Activated CD8-positive, alpha-beta memory T cell treated with anti-CD3 and anti-CD28 coated beads for 24 hours (primary cell): ENCODE data around the gene WNT3A.
A peak's percentile ranks its signal among the peaks of the same experiment; 100 is the strongest.

Experiments
- DNase-seq: peaks from one replicate; pipeline ENCODE4 v3.0.0-alpha.2; 2020

Gene WNT3A

DNA sequence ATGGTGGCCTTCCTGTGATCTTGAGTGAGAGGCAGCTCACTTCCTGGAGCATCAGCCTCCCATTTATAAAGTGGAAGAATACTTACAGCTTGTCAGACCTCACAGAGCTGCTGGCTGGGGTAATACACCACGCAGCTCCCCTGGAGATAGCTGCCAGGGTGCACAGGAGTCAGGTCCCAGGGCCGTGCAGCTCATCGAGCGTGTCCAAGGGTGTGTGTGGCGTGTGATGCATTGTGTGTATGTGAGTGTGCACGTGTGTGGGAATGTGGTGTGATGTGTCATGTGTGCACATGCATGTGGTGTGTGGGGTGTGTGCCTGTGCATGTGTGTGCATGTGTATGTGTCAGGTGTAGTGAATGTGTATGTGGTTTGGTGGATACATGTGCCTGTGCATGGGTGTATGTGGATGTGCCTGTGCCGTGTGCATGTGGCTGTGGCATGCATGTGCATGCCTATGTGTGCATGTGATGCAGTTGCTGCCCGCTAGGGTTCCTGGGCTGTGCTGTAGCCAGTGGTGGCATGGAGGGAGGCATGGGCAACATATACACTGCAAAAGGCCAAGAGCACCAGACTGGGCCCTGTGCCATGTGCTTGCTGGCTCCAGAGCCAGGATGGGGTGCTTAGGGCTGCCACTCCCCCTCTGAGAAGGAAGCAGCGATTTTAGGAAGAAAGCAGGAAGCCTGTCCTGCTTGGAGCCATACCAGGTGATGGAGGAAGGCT is 24.6 kb downstream of the WNT3A start:
- DNase-seq = no peak

DNA sequence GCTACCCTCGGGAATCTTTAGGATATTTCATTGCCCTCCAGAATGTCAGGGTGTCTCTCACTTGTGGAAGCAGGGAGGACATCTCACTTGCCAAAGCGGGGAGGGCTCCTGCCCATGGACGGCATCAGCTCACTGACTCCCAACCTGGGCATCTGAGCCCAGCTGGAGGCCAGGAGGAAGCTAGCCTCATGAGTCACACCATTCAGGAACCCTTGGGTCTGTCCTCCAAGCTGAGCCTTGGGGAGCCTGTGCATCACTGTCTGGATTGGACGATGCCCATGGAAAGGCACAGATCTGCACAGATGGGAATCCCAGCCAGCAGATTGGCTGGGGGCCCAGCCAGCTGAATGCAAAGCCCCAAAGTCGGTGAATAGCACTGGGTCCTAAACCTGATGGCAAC is 25.2 kb downstream of the WNT3A start:
- no peak for DNase-seq

GRCh38 chr1:228033376-228033775 is 26.6 kb downstream of the WNT3A start:
- DNase-seq = no peak

DNA sequence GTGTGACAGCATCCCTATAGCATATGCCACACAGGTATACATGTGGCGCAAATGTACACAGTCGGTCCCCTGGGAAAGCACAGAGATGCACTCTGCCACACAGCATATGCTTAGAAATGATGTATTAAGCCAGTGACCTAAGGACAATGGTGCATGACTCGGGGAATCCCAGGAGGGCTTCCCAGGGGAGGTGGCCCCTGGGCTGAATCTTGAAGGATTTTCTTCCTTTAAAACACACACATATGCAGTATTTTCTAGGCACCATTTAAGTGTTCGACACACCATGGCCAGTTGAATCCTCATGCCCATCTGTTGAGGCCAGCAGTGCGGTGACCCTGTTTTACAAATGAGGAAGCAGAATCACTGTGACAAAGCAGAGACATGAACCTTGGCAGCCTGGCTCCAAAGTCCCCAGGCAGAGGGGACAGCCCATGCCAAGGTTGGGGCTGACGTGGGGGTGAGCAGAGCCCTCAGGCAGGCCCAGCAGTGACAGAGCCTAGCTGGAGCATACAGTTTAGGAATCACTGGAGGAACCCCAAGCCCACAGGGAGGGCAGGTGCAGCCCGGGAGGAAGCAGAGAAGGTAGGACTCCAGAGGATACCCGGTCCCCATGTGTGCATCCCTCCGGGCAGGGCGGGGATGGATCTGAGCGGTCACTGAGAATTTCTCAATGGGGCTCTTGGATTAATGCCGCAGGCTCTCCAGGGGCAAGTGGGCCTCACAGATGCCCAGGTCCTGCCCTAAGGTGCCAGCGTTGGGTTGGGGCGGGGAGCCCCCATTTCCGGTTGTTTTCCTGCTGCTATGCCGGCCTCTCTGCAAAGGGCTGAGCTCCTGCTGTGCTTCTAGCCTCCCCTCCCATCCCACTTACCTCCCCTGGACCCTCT is 28.4 kb downstream of the WNT3A start:
- DNase-seq = no peak

DNA sequence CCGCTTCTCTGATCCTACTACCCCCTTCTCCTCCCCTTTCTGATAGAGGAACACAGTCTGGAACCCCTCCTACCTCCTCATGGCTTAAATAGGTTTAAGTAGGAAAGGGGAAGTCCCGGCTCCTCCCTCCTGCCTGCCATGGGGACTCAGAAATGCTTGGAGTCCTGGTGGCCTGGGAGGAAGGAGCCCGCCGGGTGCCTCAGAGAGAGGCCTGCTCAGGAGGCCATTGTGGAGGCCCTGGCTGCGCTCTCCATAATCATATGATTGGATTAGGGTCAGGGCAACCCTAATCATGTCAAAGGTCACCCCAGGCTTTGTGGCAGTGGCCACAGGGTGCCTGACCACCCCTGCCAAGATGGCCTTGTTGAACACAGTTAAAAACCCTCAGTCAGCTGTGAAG is 29.0 kb downstream of the WNT3A start:
- DNase-seq = no peak

DNA sequence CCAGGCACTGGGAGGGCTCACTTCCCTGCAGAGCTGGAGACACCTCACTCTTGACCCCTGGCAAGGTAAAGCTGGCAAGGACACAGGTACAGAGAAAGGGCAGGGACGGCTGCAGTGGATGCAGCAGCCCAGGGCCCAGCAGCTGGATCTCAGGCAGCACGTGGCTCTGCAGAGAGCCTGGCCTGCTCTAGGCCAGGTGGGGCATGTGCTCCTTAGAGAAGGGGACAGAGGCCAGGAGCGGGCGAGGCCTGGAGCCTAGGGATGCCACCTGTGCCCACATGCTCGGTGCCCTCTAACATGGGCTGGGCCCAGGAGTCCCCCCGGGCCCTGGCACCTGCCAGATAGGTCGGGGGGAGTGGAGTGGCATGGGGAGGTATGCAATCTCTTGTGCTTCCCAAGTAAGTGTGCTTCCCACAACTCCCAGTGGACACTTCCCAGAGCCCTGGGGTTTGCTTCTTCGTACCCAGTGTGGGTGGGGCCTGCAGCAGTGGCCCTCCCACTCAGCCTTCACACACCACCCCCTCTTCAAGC is 30.0 kb downstream of the WNT3A start:
- no peak for DNase-seq

DNA sequence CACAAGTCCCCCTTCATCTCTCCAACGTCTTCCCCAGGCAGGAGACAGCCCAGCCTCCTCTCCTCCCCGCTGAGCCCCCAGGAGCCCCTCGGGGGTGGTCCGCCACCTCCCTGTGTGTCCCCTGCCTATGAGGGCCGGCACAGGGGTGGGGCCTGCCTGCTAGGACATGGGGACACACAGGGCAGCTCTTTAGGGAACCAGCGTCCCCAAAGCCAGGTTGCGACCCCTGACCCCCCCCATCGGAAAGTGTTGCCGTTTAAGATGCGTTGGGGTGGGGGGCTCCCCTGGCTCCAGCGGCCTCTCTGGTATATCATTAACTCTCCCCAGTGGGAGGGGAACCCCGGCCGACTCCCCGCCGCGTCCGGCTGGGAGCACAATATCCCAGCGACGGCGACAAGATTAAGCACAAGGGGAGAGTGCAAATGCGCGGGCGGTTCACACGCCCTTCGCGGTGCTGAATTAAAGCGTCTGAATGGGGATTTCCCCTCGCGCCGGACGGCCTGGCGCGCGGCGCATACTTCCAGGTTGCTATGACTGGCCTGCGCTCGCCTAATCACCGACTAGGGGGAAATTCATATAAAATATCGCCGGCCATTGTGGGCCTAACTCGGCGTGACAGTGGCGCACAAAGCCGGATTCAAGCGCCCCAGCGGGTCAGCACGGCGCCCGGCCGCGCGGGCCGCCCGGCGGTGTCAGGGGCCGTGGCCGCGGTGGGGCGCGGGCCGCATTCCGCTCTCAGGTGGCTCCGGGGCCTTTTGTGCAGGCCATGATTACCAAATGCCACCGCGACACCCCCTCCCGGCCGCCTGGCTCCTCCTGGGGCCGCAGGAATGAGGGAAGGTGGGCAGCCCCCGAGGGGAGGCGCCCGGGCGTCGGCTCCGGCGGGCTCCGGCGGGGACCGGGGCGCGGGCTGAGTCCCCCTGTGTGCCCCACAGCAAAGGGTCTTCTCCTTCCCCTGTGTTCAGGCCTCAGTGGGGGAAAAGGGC is 30.9 kb downstream of the WNT3A start:
- peak; percentile 69 for DNase-seq

DNA sequence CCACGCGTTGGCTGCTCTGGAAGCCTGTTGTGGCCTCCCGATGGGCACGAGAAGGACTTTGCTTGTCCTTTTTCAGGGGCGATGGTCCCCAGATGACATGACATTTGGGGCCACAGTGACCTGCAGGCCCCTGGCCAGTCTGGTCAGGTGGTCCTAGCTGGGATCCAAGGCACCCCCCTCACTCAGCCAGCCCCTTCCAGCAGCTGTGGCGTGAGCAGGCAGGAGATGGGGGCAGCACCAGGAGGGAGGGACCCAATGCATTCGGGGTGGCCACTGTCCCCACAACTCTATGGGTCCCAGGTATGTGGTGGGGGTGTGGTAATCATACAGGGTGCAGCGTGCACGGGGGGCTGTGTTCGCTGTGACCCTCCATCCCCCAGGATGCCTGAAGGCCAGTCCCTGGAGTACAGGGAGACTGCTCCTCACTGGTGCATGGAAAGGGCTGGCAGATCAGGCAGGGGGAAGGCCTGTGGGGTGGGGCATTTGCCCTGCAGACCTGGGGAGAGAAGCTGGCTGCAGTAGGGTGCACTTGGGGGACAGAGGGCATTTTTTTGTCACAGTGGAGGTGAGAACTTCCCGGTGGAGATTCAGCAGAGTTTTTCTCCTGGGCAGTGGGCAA is 31.7 kb downstream of the WNT3A start:
- DNase-seq = no peak

DNA sequence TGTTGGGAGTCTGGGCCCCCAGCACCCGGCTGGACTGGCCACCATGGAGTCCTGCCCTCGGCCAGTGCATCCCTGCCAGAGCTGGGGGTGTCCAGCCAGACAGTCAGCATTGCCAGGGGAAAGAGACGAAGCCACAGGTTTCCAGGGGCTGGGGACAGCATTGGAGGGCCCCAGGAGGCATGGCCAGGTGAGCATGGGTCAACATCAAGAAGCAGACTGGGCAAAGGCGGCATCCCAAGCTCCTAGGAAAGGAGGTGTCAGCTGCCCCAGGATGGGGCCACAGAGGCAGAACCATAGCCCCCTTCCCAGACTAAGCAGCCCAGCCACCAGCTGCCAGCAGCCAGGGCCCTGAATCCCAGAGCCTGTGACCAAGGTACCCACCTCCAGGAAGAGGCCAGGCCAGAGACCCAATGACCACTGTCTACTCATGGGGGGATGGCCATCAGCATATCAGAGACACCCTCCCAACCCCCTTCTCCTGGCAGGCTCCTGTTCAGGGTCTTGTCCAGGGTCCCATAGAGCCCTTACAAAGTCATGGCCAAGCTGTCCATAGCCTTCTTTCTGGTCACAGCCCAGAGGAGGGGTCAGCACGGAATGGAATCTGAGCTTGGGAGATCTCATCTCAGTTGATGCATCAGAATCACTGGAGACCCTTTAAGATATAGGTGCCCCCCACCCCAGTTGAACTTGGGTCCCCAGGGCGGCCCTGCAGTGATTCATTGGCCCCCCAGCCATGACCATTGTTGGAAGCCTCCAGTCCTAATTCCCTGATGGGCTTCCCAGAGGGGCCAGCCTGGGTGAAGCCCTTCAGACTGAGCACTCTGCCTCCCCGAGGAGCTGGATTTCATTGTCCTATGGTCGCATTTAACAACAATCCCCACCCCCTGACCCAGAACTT is 32.5 kb downstream of the WNT3A start:
- no peak for DNase-seq

DNA sequence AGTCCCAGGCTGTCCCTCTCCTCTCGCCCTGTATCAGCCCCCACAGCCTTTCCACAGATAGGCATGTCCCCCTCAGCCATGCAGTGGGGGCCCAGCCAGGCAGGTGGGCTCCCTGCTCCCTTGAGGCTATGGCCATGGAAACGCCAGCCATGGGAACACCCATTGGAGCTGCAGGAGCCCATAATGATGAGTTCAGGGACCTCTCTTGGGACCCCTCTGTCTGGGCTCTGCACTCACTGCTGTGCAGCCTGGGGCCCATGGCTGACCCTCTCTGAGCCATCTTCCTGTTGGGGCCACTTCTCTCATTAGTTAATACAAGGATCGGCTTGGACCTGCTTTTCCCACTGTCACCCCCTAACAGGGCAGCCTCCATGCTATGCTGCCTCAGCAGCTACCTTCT is 33.2 kb downstream of the WNT3A start:
- no peak for DNase-seq

- peak; percentile 21 for DNase-seq
Measured at GRCh38 chr1:228041316-228041715, 34.5 kb downstream of the WNT3A start.

DNA sequence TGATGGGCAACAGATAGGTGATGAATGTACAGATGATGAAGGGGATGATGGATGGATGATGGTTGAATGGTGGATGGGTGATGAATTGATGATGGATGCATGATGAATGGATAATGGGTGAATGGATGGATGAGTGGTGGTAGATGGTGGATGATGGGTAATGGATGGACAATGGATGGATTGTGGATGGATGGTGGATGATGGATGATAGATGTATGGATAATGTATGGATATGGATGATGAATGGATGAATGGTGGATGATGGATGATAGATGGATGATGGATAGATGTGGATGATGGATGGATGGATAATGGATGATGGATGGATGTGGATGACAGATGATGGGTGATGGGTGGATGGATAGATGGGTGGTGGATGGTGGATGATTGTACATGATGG is 35.7 kb downstream of the WNT3A start:
- DNase-seq = no peak

- peak; percentile 40 for DNase-seq
Measured at GRCh38 chr1:228043281-228043848, 36.6 kb downstream of the WNT3A start.

DNA sequence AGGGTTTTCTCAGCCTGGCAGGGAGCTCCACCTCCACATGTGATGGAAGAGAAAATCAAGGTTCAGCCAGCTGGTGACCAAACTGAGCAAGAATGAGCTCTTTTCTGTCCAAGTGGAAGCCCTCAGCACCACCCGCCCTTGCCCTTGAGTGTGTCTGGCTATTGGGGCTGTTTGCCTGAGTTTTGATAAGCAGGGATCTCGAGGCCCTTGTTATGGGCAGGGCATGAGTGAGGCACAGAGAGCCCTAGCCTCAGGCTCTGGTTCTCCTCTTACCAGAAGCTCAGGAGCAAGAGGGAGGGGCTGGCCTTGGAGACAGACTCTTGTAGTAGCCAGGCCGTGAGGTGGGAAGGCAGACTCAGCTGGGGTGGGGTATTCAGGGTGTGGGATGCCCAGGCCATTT is 38.2 kb downstream of the WNT3A start:
- peak; percentile 7 for DNase-seq

DNA sequence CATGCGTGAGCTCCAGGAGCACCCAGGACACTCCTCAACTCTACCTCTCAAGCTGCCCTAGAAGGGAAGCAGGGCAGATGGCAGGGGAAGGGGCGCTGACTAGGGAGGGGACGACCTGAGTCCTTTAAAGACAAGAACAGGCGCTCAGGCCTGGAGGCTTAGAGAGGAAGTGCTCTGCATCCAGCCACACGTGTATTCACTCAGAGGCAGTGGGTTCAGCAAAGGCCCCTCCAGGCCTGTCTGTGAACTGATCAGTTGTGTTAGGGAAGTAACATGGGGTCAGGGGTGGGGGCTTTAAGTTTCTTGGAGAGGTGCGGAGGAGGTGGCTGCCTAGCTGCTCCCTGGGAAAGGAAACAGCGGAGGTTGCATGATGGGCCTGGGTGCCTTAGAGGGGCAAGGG is 38.6 kb downstream of the WNT3A start:
- DNase-seq = no peak

DNA sequence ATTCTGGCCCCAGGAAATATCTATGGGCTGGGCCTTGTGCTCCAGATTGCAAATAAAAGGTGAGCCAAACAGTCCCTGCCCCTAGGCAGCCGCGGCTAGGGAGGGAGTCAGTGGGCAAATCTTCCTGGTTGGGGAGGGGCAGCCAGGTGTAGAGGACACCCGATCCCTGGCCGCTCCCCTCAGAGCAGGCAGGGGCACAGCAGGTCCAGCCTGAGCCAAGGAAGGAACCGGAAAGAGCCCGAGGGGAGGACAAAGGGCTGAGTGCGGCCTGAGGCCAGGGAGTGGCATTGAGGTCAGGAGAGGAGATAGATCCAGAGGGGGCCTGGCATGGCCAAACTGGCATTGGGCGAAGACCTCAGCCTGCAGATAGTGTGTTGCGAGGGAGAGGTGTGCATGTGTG is 39.1 kb downstream of the WNT3A start:
- DNase-seq = peak; percentile 13

- no peak for DNase-seq
Measured at GRCh38 chr1:228046421-228047182, 39.8 kb downstream of the WNT3A start.

GRCh38 chr1:228047183-228047466 is 40.3 kb downstream of the WNT3A start:
- DNase-seq = no peak

GRCh38 chr1:228048120-228048519 is 41.3 kb downstream of the WNT3A start:
- peak; percentile 19 for DNase-seq

DNA sequence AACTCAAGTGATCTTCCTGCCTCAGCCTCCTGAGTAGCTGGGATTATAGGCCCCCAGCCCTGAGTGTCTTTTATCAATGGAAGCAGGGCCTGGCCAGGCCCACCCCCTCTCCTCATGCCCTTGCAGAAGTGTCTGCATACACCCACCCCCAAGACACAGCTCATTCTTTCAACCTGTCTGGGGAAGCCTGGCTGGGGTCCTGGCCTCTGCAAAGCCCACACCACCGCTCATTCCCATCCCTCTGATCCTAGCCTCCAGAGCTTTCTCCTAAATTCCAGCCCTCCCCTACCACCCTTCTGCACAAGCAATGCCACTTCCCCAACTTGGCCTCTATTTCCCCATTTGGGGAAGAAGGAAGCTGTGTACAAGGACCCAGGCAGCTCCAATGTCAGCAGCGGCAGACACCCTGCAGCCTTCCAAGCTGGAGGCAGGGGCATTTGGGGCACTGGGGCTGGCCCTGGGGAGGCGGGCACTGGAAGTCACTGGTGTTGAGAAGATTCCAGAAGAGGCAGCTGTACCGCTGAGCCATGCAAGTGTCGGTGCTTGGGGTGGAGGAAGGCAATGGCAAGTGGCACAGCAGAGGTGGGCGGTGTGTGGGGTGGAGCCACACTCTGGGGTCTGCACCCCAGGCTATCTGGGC is 42.0 kb downstream of the WNT3A start:
- DNase-seq = peak; percentile 40
